ENCODE data around the gene XRCC4. TPM values are rescaled to one million over a fixed set of nuclear protein-coding genes. Genes with fewer than 3 reads are reported as not detected.

XRCC4 gene
- total RNA-seq, 1 experiment from 2014 or later = 10.8 TPM

DNA sequence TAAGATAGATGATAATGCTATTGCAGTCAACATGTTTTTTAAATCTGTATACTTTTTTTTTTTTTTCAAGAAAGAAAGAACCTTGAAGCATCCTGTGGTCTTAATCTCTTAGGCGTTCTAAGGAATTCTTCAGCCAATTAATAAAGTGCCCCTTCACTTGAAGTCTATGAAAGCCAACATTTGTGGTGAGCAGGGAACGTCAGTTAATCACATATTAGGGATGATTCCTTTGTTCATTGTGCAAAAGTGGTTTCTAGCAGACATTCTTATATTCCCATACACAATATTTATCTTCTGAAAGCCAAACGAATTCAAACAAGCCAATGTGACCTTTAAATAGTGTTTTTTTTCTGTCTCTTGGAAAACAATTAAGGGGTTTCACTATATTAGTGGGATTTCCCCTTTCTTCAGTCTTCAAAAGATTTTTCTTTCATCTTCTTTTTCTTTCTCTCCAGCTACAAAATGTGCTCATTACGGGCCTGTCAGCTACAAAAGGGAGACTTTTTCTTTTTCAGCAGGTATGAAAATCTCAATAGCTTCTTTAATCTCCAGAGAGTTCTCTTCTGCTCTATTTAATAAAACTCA, 40.3 kb upstream of the XRCC4 start:
- peaks cover 20 to 27% of the 10 kb centered on the region in 2 experiments for H3K4me1 Mint-ChIP-seq
- no peaks in the 10 kb centered on the region for H3K27me3 Mint-ChIP-seq (ENCODE audit: low read depth)
- no peaks in the 10 kb centered on the region for H3K36me3 Mint-ChIP-seq (ENCODE audit: insufficient read depth in 1 of 3, low read depth in 3 of 3)
- Histone ChIP-seq H2BK15ac (ENCODE audit: low read depth, low read length) (no peak overlapping the region), H4K20me1 (ENCODE audit: control insufficient read depth, insufficient read depth, insufficient read length) (no peaks in the 10 kb centered on the region), H3K79me1 (ENCODE audit: insufficient read depth, low read depth, low read length, poor library complexity, severe bottlenecking) (no peaks in the 10 kb centered on the region), H4K8ac (replicated peaks; ENCODE audit: insufficient read length, low read depth, low read length) (no peak overlapping the region), H3K14ac (ENCODE audit: insufficient read depth, low read length) (no peak overlapping the region), H2BK120ac (ENCODE audit: low read depth, low read length, poor library complexity, severe bottlenecking) (no peak overlapping the region), H2BK5ac (ENCODE audit: insufficient read length, low read length) (no peak overlapping the region), H3K18ac (ENCODE audit: insufficient read length, low read depth, low read length) (no peak overlapping the region), H2AFZ (ENCODE audit: low read length) (no peak overlapping the region), H3K9me3 (ENCODE audit: control insufficient read depth, low read depth, low read length) (no peaks in the 10 kb centered on the region), H3K27ac (ENCODE audit: insufficient read length, low read depth, low read length) (no peak overlapping the region), H3T11ph (ENCODE audit: low read length) (no peak overlapping the region), H3K9ac (ENCODE audit: extremely low read depth, insufficient read length, low read length) (no peak overlapping the region), H3K56ac (ENCODE audit: insufficient read length, low read depth, low read length) (no peak overlapping the region), H3K4ac (ENCODE audit: low read depth, low read length) (no peak overlapping the region), H3K23me2 (ENCODE audit: insufficient read length, low read depth, low read length, poor library complexity, severe bottlenecking) (no peaks in the 10 kb centered on the region), H4K91ac (ENCODE audit: insufficient read length, low read depth, low read length) (no peak overlapping the region), H4K5ac (ENCODE audit: insufficient read length, low read depth, low read length) (no peak overlapping the region), H3K23ac (ENCODE audit: insufficient read length, low read depth, low read length) (no peak overlapping the region), H3K4me2 (ENCODE audit: insufficient read depth, insufficient read length, low read length) (no peak overlapping the region), H3K4me1 (ENCODE audit: insufficient read depth, low read length) (peaks cover 4% of the 10 kb centered on the region; the same call in 1 of the 2 replicates), H2AK5ac (ENCODE audit: insufficient read length, low read length) (no peak overlapping the region), H3K27me3 (ENCODE audit: insufficient read depth, low read length) (no peaks in the 10 kb centered on the region), H2BK20ac (ENCODE audit: low read depth, low read length, poor library complexity, severe bottlenecking) (no peak overlapping the region), H3K79me2 (ENCODE audit: insufficient read depth, low read length) (no peaks in the 10 kb centered on the region), H2BK12ac (ENCODE audit: insufficient read length, low read depth, low read length) (no peak overlapping the region)
- no peak overlapping the region for H3K4me3 Mint-ChIP-seq
- TF ChIP-seq, protein P1, sequence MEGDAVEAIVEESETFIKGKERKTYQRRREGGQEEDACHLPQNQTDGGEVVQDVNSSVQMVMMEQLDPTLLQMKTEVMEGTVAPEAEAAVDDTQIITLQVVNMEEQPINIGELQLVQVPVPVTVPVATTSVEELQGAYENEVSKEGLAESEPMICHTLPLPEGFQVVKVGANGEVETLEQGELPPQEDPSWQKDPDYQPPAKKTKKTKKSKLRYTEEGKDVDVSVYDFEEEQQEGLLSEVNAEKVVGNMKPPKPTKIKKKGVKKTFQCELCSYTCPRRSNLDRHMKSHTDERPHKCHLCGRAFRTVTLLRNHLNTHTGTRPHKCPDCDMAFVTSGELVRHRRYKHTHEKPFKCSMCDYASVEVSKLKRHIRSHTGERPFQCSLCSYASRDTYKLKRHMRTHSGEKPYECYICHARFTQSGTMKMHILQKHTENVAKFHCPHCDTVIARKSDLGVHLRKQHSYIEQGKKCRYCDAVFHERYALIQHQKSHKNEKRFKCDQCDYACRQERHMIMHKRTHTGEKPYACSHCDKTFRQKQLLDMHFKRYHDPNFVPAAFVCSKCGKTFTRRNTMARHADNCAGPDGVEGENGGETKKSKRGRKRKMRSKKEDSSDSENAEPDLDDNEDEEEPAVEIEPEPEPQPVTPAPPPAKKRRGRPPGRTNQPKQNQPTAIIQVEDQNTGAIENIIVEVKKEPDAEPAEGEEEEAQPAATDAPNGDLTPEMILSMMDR (conservative IDR thresholded peaks at IDR 0.05) = no peak
- no peak for DNase-seq
- H3K27ac Mint-ChIP-seq = no peak overlapping the region; a peak in 1 of 7 replicates
- H3K9me3 Mint-ChIP-seq = no peaks in the 10 kb centered on the region
- no CpG with 5 or more reads among the region's 4 CpGs for WGBS (ENCODE audit: extremely low coverage, insufficient read length, low lambda C conversion rate)
